ENCODE data around the gene GTF3C5.

GRCh38 chr9:133103987-133104505, 73.2 kb downstream of the GTF3C5 start:
- TF ChIP-seq CTCF (IDR thresholded peaks at IDR 0.05; ENCODE audit: low read depth, low read length, poor library complexity, severe bottlenecking): no peak
- TF ChIP-seq EZH2phosphoT487 (IDR thresholded peaks at IDR 0.05; ENCODE audit: borderline replicate concordance, low read length): no peak

Measured in DOHH2 (cell line).